GM19193 (cell line): ENCODE measurements around the gene SSC5D.

Experiments used
- POLR2A ChIP-seq: IDR thresholded peaks from 4 replicates; pipeline ENCODE4 v1.6.1; 2011; ENCODE audit not compliant: insufficient read depth, insufficient read length; ENCODE audit errors: extremely low read depth

The SSC5D gene

DNA sequence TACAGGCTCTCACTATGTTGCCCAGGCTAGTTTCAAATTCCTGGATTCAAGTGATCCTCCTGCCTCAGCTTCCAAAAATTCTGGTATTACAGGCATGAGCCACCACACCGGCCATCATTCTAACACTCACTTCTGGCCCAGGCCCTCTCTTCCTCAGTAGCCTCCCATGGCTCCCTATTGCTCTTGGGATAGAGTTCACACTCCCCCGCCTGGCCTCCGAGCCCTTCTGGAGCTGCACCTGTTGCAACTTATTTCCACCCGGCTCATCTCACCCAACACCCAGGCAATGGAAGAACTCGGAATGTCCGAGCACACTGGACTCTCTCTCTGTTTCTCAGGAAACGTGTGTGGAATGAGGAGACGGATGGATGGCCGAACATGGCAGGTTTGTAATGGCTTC is 66.1 kb downstream of the SSC5D start:
- TF ChIP-seq POLR2A, result no peak

DNA sequence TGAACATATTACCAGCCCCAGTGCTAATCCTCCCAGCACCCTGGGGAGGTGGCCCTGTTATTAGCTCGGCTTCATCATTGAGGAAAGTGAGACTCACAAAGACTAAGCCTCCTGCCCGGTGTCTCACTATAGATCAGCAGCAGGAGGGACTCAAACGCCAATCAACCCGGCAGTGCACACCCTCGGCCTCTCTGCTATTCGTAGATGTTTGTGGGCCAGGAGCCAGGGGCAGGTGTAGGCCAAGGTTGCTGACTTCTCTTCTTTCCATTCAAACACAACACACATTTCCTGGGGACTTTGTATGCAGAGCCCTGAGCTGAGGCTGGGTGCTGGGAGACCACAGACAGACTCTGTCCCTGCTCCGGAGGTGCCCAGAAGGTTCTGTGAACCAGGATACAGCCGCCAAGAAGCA is 66.5 kb downstream of the SSC5D start:
- TF ChIP-seq POLR2A, result no peak

DNA sequence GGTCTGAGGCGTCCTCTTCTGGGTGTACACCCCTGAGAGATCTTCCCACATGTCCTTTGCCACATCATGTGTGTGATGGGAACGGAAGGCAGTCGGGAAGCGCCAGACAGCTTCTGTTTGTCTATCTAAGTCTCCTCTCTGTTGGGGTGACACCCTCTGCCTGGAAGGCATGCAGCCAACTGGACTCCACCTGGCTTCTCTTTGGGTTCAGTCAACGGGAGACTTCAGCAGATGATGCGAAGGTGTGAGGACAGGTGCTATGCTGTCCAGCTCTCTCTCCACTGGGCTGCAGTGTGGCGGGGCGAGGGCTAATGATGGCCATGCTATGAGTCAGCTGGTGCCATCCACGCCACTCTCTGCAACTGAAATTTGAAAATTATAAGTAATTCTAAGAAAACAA is 71.4 kb downstream of the SSC5D start:
- TF ChIP-seq POLR2A, result no peak

DNA sequence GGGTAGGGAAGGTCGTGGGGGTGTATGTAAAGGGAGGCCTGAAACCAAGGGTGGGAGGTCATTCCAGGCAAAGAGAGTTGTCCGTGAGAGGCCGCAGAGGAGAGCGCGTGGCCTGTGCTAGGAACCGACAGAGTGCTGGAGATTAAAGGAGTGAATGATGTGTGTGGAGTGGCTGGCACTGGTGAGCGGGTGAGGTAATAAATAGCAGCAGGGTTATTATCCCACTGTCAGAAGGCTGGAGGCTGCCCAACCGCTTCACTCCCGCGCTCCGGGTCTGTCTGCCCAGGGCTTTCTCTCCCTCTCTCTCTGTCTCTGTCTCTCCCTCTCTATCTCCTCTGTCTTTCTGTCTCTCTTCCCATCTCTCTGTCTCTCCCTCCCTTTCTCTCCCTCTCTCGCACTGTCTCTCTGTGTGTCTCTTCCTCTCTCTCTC is 75.0 kb downstream of the SSC5D start:
- TF ChIP-seq POLR2A, result no peak

DNA sequence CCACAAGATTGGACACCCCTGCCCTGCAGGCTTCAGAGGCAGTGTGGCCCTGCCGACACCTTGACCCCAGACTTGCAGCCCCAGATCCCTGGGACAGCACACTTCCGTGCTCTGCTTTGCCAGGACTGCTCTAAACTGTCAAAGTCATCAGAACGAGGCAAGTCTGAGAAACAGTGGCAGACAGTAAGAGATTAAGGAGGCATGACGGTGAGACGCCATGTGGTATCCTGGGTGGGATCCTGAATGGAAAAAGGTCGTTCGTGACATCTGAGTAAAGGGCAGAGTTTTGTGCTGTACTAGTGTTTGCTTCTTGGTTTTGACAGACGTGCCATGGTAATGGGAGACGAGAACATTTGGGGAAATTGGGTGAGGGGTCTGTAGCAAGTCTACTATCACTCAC is 78.6 kb downstream of the SSC5D start:
- TF ChIP-seq POLR2A, result no peak

DNA sequence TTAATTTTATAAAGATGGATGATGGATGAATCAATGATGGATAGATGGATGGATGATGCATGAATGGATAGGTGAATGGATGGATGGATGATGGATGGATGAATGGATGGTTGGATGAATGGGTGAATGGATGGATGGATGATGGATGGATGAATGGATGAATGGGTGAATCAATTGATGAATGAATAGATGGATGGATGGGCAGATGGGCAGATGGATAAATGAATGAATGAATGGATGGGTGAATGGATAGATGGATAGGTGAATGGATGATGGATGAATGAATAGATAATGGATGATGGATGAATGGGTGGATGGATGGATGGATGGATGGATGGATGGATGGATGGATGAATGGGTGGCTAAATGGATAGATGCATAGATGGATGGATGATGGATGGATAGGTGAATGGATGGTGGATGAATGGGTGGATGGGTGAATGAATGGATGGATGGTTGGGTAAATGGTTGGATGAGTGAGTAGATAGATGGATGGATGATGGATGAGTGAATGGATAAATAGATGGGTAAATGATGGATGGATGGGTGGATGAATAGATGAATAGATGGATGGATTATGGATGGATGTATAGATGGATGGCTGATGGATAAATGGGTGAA is 79.6 kb downstream of the SSC5D start:
- no peak for TF ChIP-seq POLR2A
